GM06990 (cell line): ENCODE measurements around the gene ECSCR.

Source experiments
- DNase-seq: peaks from one replicate; pipeline ENCODE4 v3.0.0-alpha.2; 2011; ENCODE audit not compliant: insufficient read length; ENCODE audit errors: extremely low read depth
- H3K27me3 ChIP-seq: replicated peaks from 2 replicates; pipeline ENCODE4 v1.6.0; 2011; ENCODE audit warnings: low read length; ENCODE audit not compliant: control insufficient read depth, insufficient read depth
- H3K36me3 ChIP-seq: 2 replicates; pipeline ENCODE4 v1.5.1; 2011; ENCODE audit warnings: low read length; ENCODE audit not compliant: control insufficient read depth, insufficient read depth
- H3K4me3 ChIP-seq: replicated peaks from 2 replicates; pipeline ENCODE4 v1.5.1; 2011; ENCODE audit warnings: low read depth, mild to moderate bottlenecking, control low read depth, low read length
- CTCF ChIP-seq: IDR thresholded peaks from 2 replicates; pipeline ENCODE4 v1.5.1; 2011; ENCODE audit warnings: low read length, control low read depth, mild to moderate bottlenecking, inconsistent platforms; ENCODE audit not compliant: insufficient read depth, poor library complexity, severe bottlenecking

ECSCR gene

GRCh38 chr5:139407517-139407916 lies 55.0 kb downstream of the ECSCR start:
- Histone ChIP-seq H3K36me3 (no peaks in the 10 kb centered on the region), H3K27me3 (no peaks in the 10 kb centered on the region), H3K4me3 (no peak overlapping the region)
- no peak for TF ChIP-seq CTCF
- DNase-seq, result no peak

GRCh38 chr5:139406963-139407362 lies 55.6 kb downstream of the ECSCR start:
- Histone ChIP-seq H3K27me3 (no peaks in the 10 kb centered on the region), H3K4me3 (no peak overlapping the region), H3K36me3 (no peaks in the 10 kb centered on the region)
- TF ChIP-seq CTCF, result no peak
- no peak for DNase-seq

DNA sequence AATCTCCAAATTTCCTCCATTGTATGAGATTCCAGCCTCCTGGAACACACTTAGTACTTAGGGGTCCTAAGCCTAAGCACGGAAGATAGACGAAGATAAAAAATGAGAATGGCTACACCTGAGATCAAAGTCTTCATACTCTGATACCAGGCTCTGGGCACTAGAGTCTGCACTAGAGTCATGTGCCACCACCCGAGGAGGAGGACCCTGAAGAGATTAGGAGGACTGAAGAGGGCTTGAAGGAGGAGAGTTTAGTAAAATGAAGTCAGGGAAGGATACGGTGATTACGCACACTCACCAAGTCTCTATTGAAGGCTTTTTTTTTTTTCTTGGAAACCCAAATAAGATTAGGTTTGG lies 58.1 kb downstream of the ECSCR start:
- TF ChIP-seq CTCF, result no peak
- no peaks in the 10 kb centered on the region for H3K27me3 ChIP-seq
- H3K36me3 ChIP-seq, result peaks cover 1% of the 10 kb centered on the region; the same call in 1 of the 2 replicates
- no peak for DNase-seq
- peak overlapping the region; percentile 80 for H3K4me3 ChIP-seq

DNA sequence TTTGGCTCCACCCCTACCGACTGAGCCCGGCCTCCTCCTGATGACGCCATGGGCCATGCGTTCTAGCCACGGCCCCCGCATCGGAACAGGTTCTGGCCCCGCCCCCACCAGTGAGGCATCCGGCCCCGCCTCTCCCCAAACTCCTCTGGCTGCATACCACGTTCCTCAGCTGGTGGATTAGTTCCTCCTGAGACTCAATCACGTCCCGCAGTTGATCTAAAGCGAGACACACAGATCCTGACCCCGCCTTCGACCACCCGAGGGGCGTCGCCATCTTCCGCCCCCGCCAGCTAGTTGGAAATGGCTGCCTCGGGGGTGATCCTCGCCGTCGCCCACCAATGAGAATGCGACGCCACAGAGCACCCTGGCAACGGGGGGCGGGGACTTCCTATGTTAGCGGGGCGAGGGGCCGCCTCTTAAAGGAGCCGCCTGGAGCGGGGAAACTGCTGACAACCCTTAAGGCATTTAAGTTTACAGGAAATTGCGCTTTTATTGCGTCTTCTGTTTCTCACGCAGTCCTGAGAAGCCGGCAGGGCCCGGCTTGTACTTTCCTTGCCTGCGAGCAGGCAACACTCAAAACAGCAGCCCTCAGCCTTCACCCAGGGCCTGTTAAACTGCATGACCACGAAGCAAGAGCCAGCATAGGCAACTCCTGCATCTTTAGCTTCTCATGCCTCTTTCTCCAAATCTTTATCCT lies 58.6 kb downstream of the ECSCR start, which contains the start of gene SPATA24:
SPATA24 (minus strand) TSS at position 303 of the 697 bp plus-strand sequence; CDS start at position 274, 29 bp downstream.
- peaks cover 1% of the 10 kb centered on the region; the same call in 1 of the 2 replicates for H3K36me3 ChIP-seq
- H3K27me3 ChIP-seq, result no peaks in the 10 kb centered on the region
- no peak for TF ChIP-seq CTCF
- peak within 1 kb of the TSS; percentile 80 for H3K4me3 ChIP-seq
- peak; percentile 98 for DNase-seq

- Histone ChIP-seq H3K36me3 (peaks cover 1% of the 10 kb centered on the region; the same call in 1 of the 2 replicates), H3K27me3 (no peaks in the 10 kb centered on the region), H3K4me3 (peak overlapping the region; percentile 80)
- no peak for TF ChIP-seq CTCF
- DNase-seq, result no peak
These were observed 59.1 kb downstream of the ECSCR start for GRCh38 chr5:139403418-139403786.

DNA sequence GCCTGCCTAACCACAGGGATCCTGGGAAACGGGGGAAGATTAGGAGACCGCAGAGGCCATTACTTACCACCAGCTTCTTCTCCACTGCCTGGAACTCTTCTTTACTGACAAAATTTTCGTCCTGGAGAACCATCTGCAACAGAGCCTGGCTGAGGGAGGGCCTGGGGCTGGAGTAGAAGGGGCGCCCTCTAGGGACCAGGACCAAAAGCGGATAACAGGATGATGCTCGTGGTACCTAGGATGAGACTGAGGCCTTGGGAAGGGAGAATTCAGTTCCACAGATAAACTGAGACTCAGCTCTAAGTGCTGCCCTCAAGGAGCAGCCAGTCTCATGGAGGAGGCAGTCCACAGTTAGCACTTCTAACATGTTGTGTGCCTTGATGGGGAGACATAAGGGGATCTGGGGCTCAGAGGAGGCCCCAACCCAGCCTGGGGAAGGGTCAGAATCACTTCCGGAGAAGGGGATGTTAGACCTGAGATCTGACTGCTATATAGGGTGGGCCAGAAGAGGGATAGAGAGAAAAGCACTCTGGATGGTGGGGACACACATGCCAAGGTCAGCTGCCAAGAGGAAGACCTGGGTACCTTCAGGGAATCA lies 59.9 kb downstream of the ECSCR start:
- TF ChIP-seq CTCF, result peak; percentile 65
- Histone ChIP-seq H3K4me3 (no peak overlapping the region; the same call in 1 of the 2 replicates), H3K27me3 (no peaks in the 10 kb centered on the region), H3K36me3 (peaks cover 1% of the 10 kb centered on the region; the same call in 1 of the 2 replicates)
- no peak for DNase-seq
